ENCODE measurements around the gene ST6GALNAC2.
"Not testable (repeated sequence)": the region's sequence is repeated elsewhere in the genome, so short reads cannot be mapped to it uniquely, and the experiment has no call there.

ST6GALNAC2 gene

DNA sequence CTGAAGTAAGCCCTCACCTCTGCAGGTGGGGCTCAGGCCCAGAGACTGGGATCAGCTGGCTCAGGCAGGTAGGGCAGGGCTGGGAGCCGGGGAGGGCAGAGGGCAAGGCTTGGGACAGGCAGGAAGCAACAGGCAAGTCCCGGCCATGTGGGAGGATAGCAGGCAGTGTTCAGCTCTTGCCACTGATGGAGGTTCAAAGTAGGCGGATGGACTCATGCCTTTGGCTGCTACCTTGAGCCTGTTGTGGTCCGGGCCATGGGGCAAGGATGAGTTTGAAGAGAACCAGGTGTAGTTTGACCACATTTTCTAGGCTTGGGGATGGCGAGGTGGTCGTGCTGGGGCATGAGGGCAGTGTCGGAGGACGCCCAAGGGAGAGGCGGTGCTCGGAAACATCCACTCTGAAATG is 43.1 kb downstream of the ST6GALNAC2 start:
- DNase-seq (ENCODE audit: extremely low read depth in 1 of 2, low read depth in 1 of 2) = no peak

DNA sequence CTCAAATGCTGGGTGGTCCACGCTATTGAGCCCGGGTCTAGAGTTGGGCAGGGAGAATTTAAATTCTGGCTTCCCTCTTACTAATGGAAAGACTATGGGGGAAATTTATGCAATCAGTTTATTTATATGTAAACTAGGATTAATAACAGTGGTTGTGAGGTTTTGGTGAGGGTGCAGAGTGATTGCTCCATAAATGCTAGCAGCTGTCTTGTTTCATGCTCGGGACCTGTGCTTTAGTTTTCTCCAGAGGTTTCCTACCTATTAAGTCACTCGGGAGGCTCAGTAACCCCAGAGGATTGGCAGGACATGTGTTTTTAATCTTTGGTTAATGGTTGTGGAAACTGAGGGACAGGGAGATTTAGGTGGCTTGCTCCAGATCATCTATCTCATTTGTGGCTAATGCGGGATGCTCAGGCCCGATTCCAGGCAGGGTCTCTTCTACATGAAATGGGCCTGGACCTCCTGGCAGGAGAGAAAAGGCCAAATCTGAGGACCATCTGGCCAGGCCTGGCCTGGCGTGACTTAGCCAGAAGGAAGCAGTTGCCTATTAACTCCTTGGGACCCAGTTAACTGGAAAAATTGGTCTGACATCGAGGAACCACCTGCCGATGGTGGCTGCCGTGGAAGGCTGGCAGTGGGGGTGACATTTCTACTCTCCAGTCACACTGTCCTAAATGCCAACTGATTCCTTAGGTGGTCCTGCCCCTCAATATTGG is 43.8 kb downstream of the ST6GALNAC2 start:
- no peak for DNase-seq (ENCODE audit: extremely low read depth in 1 of 2, low read depth in 1 of 2)

DNA sequence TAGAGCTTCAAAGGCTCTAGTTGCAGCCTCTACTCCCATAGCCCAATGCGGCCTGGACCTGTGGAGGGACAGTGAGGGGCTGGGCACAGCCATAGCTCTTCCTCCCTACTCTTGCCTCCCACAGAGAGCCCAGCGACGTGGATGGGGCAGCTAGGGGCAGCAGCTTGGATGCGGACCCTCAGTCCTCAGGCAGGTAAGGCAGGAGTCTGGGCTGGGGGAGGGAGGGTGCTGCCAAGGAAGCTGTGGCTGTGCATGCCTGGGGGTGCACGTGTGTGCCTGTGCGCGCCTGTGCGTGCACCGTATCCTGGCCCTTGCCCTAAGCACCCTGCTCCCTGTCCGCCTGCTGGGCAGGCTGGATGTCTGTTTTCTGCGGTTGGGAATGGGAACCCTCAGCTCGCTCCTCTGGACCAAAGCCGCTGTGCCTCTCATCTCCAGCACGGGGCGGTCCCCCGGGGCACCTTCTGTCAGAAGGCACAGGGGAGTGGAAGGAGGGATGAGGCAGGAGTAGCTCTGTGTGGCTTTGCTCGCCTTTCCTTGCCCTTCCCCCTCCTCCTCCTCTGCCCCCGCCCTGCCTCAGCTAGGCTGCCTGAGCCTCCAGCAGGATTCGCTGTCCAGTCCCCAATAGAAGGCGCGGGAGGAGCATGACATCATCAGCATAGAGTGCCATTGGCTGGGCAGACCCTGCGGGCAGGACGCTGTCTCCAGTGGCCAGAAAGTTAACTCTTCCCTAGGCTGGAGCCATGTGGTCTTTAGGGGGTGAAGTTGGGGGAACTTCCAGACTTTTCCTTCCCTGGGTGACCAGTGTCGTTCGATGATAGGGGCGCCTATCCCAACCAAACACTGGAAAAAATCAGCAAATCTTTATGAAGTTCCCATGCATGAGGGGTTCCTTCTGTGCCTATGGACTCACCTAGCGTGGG is 45.0 kb downstream of the ST6GALNAC2 start:
- no peak for DNase-seq (ENCODE audit: extremely low read depth in 1 of 2, low read depth in 1 of 2)

DNA sequence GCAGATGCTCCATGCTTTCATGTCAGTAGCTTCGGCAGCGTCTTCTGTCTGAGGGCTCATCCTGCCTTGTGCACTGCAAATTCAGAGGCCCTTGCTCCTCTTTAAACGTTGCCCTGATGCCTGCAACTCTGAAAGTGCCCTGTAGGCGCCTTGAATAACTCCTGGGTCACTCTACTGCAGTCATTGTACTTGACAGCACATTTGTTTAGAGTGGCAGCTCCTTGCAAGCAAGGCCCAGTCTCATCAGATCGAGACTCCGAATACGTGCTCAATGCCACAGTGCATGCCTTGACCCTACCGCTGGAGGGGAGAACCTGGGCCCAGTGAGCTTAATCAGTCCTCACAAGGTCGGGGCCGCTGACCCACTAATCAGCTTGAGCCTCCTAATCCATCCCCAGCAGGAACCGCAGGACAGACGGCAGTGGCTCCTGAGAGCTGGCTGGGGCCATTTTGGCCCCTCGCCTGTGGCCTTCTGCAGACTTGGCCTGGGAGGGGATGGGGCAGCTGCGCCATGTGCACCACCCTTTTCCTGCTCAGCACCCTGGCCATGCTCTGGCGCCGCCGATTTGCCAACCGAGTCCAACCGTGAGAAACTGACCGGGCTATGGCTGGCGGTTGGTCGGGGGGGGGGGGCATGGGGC is 45.9 kb downstream of the ST6GALNAC2 start, which contains the start of gene PRCD:
Gene PRCD (plus strand): TSS at position 414 of the 641 bp plus-strand sequence. CDS start 98 bp downstream, at position 512.
- no peak for DNase-seq (ENCODE audit: extremely low read depth in 1 of 2, low read depth in 1 of 2)

DNA sequence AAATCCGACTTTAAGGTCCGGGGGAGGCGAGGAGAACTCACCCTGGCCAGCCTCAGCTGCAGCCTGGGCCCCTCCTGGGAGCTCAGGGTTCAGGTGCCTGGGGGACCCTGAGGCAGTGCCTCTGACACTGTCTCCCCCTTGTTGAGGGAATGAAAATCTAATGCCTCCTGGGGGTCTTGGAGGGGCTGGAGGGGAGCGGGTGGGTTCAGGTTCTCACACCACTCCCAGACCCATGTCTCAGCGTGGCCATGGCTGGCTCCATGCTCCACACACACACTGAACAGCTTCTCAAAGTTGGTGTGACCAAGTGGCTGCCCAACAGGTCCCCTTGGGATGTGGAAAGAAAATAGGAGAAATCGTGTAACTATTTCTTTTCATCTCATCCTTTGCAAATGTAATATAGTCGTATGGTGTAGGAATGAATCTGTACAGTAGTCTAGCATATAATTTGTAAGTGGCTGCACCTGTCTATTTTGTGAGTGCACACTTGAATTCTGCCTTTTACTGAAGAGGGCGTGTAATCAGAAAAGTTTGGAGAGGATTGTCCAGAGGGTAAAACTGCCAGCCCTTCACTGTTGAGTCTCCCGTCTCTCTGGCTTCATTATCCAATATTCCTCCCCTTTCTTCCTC is 46.6 kb downstream of the ST6GALNAC2 start:
- no peak for DNase-seq (ENCODE audit: extremely low read depth in 1 of 2, low read depth in 1 of 2)

DNA sequence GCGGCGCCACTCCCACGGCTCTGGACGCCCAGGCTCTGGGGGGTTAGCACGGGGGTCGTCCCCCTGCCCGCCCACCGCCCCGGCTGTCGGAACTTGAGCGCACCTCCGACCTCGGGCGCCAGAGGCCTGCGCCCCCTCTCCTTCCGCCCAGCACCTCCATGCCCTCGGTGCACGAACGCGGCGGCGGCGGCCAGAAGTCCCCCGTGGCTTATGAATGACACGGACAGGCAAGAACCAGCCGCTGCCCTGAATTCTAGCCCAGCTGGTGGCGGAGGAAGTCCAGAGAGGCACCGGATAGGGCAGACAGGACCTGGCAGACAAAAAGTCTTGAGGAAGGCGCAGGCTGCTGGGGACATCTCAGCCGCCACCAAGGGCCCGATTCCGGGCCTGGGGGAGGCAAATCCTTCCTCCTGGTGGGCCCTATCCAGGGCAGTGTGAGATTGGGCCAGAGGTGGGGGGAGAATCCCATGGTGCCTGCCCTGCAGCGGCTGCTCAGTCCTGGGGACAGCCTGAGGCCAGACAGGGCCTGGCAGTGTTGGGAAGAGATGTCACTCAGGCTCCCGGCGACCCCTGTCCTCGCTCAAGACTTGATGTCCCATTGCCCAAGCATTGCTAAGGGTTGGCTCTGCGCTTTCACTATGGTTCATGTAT is 47.3 kb downstream of the ST6GALNAC2 start:
- DNase-seq (ENCODE audit: extremely low read depth in 1 of 2, low read depth in 1 of 2) = no peak

DNA sequence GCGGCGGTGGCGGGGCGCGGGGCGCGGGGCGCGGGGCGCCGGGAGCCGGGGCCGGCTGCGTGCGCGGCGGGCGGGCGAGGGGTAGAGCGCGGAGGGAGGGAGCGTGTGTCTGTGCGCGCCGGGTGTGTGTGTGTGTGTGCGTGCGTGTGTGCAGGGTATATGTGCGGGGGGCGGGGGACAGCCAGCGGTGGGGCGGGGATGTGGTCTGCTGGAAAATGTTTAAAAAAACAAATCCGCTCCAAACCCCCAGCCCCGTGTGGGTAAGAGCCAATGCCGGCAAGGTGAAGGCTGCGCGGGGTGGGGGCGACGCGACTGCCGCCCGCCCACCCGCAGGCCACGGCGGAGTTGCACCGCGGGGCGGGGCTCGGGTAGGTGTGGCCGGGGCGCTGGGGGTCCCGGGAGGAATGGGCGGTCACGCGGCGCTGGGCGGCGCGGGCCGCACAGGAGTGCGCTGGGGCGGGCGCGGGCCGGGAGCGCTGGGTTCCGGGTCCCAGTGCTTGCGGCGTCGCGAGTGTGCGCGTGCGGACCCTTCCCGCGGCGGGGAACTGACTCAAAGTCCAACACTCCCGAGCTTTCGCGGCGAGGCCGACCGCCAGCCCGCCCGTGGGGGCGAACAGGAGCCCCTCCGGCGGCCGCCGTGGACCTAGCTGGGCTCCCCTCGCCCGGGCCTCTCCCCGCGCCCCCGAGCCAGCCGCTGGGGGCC is 47.9 kb downstream of the ST6GALNAC2 start, which contains the start of gene CYGB:
Gene CYGB (minus strand): TSS at position 132 of the 703 bp plus-strand sequence. CDS start 167 bp downstream, outside the sequence.
- DNase-seq (ENCODE audit: extremely low read depth in 1 of 2, low read depth in 1 of 2) = no peak

DNA sequence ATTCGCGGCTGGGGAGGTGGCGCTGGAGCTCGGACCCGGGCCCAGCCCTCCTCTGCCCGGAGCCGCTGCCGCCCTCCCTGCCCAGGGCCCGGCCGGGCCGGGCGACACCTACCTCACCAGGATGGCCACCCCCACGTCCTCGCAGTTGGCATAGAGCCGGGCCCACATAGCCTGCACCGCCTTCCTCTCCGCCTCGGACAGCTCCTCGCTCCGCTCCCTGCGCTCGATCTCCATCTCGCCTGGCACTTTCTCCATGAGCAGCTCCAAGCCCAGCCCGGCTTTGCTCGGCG is 48.4 kb downstream of the ST6GALNAC2 start:
- DNase-seq (ENCODE audit: extremely low read depth in 1 of 2, low read depth in 1 of 2) = no peak

DNA sequence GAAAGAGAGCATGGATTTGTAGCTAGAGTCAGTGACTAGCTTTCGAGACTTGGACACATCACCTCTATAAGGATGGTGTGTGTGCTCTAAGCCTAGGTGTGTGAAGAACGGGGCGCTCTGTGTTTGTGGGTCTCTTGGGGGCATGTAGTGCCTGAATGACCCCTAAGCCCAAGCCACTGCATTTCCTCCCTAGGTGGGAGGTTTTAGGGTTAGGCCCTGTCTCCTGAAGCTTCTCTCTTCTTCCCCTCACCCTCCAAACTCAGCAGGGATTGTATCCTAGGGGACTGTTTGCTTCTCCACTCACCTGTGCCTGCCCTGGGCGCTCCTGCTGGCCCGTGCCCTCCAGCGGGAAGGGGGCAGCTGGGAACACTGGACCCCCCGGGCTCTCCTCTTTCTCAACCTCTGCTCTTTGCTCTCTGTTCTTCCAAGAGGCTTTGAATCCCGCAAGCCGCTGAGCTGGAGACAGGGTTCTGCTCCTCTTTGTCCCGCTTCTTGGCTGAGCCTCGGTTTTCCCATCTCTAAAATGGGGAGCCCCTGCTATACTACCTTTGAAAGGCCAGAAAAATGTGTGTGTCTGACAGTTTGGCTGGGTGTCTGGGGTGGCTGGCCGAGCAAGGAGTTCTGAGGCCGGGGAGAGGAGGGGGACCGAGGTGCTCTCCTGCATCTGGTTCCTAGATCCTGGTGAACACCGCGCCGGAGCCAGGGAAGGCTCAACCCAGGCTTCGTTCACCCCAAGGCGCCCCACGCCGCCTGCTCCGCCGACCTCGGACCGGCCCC is 49.0 kb downstream of the ST6GALNAC2 start:
- no peak for DNase-seq (ENCODE audit: extremely low read depth in 1 of 2, low read depth in 1 of 2)

DNA sequence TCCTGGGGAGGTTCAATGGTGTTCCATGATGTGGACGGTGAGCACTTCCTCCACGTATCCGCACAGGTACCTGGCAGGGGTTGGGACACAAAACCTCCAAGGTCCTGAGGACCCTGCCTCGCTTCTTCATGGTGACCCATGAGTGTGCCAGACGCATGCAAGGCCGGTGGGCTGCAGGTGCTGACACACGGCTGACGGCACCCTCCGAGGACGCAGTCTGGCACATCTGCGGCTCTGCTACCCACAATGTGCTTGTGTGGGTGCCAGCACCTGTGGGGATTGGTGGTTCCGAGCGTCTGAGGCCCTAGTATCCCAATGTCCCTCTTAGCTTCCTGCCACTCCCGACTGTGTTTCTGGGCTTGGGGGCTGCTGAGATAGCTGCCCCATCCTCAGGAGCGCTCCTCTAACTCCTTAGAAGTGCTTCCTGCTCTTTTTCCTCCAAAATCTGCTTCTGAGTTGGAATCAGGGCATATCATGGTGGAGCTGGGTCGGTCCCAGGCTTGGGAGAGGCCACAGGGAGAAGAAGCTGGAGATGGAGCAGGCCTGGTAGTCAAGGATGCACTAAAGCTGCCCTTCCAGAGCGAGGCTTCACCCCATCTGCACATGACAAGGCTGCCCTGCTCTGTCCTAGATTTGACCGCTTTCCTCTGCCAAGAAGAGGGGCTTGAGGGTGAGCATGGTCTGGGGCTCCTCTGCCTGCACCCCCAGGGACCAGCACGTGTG is 49.7 kb downstream of the ST6GALNAC2 start:
- DNase-seq (ENCODE audit: extremely low read depth in 1 of 2, low read depth in 1 of 2) = no peak

DNA sequence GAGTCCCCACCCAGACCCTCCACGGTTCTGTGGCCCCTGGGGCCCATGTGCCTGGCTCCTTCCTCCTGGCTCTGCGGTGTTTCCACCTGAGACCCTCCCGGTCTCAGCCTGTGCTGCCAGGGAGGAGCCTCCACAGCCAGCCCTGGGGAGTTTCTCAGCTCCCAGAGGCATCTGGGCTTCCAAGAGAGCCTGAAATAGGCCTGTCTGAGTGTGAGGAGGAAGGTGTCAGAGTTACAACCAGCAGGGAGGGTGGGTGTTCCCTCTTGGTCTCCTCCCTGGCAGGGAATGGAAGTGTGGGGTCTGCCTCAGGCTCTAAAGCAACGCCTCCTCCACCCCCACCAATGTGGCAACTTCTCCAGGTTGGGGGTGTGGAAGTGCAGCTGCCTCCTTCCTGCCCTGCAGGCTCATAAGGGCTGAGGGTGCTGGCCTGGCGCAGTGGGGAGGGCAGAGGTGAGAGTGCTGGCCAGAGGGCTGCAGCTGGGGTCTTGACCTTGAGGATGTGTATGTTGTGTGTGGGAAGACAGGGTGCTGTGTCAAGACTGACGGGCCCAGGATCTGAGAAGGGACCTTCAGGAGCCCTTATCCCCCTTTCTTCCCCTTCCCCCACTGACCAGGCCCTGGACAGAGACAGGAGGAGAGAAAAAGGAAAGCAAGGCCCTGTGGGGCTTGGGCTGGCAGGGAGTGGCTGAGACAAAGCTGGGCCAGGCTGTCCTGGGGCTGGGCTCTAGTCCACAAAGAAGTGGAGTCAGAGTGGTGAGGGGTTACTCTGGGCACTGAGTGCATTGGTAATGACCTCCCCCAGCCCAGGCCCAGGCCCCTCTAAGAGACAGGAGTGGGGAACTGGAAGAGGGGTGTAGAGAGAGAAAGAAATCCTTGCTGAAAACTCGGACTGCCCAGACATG is 50.6 kb downstream of the ST6GALNAC2 start:
- DNase-seq (ENCODE audit: extremely low read depth in 1 of 2, low read depth in 1 of 2) = no peak

DNA sequence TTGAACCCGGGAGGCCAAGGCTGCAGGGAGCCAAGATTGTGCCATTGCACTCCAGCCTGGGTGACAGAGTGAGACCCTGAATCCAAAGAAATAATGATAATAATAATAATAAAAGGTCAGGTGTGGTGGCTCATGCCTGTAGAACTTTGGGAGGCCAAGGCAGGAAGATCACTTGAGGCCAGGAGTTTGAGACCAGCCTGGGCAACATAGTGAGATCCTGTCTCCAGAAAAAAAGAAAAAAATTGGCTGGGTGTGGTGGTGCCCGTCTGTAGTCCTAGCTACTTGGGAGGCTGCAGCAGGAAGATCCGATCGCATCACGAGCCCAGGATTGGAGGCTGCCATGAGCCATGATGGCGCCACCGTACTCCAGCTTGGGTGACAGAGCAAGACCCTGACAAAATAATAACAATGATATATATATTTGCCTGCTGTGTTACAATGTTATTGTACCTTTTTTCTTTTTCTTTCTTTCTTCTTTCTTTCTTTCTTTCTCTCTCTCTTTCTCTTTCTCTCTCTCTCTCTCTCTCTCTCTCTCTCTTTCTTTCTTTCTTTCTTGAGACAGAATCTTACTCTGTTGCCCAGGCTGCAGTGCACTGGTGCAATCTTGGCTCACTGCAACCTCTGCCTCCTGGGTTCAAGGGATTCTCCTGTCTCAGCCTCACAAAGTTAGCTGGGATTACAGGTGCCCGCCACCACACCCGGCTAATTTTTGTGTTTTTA is 51.9 kb downstream of the ST6GALNAC2 start:
- DNase-seq (ENCODE audit: extremely low read depth in 1 of 2, low read depth in 1 of 2) = not testable (repeated sequence)

DNA sequence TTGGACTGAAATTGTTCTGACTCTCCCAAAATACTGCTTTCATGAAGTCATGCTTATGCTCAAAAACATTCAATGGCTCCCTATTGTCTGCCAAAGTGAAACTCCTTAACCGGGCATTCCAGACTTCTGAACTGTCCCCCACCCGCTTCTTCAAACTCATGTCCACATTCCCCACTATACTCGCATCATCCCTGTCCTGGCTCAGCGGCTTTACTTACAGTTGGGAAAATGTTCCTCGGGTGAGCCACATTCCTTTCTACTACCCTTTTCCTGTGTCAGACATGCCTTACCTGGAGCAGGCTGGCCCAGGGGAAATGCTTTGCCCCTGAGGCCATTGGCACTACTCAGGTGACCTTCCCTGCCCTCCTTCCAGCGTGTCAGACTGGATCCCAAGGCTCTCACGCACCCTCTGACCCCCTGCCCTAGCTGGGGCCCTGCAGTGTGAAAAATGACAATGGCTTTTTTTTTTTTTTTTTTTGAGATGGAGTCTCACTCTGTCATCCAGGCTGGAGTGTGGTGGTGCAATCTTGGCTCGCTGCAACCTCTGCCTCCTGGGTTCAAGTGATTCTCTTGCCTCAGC is 53.5 kb downstream of the ST6GALNAC2 start:
- no peak for DNase-seq (ENCODE audit: extremely low read depth in 1 of 2, low read depth in 1 of 2)

DNA sequence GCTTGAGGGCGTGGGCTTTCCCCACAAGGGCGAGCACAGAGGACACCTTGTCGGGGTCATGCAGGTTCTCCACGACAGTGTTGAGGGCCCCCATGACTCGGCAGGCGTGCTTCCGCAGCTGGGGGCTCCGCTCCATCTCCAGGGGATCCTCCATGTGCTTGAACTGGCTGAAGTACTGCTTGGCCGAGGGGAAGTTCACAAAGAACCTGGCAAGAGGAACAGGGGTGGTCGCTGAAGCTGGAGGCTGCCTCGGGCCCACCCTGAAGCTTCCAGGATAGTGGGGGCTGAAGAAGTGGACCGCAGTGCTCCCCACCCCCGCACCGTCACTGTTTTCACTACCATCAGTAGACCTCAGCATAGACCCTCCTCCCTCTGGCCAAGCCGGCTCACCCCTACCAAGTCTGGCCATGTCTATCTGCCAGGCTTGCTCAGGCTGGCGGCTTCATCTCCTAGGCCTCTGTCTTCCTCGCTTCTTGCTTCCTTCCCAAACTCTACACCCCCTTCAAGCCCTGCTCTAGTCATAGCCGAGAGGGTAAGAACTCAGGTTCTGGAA is 54.1 kb downstream of the ST6GALNAC2 start:
- no peak for DNase-seq (ENCODE audit: extremely low read depth in 1 of 2, low read depth in 1 of 2)

DNA sequence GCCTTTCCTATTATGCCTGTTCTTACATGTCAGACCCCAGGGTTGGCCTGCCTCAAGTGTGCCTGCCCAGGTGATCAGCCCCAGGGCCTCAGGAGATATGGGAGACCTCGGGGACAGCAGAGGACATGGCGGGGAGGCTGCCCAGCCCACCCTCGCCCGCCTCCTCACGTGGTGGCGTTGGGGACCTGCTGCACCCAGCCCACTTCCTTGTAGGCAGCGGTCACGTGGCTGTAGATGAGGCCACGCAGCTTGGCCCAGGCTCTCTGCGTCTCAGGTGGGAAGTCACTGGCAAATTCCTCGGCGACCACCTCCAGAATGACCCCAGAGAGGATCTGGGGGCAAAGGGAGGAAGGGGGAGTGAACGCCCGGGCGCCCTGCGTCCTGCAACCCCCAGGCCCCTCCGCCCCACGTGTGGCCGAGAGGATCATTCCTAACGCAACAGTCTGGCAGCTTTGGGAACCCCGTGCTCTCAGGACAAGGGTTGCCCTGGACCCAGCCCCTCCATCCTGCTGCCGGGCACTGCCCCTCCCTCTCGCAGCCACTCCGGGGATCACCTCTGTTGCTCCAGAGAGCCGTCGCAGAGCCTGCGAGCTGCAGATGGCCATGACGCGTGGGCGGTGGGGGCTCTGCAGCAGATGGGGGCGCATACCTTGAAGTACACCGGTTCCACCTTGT is 54.7 kb downstream of the ST6GALNAC2 start:
- no peak for DNase-seq (ENCODE audit: extremely low read depth in 1 of 2, low read depth in 1 of 2)

All from stimulated activated CD8-positive, alpha-beta memory T cell treated with anti-CD3 and anti-CD28 coated beads, Interleukin-7, amount 100 ng/mL, for 48 hours (primary cell).